DMS79 (cell line): ENCODE results near the gene CDK5.
"Not testable (repeated sequence)": the region's sequence is repeated elsewhere in the genome, so short reads cannot be mapped to it uniquely, and the experiment has no call there.

Experiments used
- DNase-seq: peaks from one replicate; lab custom pipeline; 2025; lab: John Stamatoyannopoulos, UW

The CDK5 gene

DNA sequence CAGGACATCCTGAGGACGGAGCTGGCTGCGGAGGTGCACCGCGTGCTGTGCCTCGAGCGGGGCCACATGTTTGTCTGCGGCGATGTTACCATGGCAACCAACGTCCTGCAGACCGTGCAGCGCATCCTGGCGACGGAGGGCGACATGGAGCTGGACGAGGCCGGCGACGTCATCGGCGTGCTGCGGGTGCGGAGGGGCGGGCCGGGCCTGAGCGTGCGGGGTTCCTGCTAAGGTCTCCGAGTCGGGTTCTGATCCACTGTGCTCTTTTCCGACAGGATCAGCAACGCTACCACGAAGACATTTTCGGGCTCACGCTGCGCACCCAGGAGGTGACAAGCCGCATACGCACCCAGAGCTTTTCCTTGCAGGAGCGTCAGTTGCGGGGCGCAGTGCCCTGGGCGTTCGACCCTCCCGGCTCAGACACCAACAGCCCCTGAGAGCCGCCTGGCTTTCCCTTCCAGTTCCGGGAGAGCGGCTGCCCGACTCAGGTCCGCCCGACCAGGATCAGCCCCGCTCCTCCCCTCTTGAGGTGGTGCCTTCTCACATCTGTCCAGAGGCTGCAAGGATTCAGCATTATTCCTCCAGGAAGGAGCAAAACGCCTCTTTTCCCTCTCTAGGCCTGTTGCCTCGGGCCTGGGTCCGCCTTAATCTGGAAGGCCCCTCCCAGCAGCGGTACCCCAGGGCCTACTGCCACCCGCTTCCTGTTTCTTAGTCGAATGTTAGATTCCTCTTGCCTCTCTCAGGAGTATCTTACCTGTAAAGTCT lies 43.8 kb downstream of the CDK5 start:
- DNase-seq = no peak

DNA sequence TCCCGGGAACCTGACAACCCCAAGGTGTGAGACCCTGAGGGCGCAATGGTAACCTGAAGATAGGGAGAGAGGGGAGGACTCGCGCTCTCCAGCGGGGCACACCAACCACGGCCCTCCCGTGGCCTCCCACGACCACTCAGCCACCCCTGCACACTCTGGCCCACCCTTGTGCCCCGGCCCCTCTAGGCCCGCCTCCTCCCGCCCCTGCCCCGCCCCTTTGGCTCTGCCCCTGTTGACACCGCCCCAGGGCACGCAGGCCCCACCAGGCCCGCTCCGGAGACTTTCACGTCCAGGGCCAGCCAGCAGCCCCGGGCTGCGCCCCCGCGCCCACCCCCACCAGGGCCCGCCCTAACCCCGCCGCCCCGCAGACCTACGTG lies 44.4 kb downstream of the CDK5 start:
- DNase-seq = no peak

- no peak for DNase-seq
Observed at GRCh38 chr7:151012911-151013347, 44.8 kb downstream of the CDK5 start.

GRCh38 chr7:151012031-151012692 lies 45.5 kb downstream of the CDK5 start:
- no peak for DNase-seq

- not testable (repeated sequence) for DNase-seq
Observed at GRCh38 chr7:151011616-151012015, 46.1 kb downstream of the CDK5 start.

- no peak for DNase-seq
Observed at GRCh38 chr7:151011097-151011409, 46.6 kb downstream of the CDK5 start.

DNA sequence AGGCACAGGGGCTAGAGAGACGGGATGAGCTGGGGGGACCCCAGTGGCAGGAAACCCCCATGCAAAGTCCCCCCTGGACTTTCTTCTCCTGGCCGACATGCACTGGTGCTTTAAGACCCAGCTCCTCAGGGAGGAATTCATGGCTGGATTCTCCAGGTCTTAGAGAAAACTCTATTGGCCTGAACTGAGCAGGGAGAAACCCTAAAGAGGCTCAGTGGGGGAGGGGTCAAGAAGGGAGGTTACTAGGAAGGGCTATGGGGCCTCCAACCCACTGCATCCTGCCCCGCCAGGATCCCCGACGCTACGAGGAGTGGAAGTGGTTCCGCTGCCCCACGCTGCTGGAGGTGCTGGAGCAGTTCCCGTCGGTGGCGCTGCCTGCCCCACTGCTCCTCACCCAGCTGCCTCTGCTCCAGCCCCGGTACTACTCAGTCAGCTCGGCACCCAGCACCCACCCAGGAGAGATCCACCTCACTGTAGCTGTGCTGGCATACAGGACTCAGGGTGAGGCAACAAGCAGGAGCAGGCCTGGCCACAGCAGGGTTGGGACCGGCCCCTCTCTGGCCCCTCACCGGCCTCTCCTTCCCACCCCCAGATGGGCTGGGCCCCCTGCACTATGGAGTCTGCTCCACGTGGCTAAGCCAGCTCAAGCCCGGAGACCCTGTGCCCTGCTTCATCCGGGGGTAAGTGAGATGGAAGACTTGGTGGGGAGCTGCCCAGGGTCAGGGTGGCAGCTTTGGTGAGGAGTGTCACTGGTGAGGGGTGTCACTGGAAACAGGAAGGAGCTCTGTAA lies 47.2 kb downstream of the CDK5 start:
- DNase-seq = no peak

GRCh38 chr7:151010037-151010306 lies 47.7 kb downstream of the CDK5 start:
- no peak for DNase-seq

- no peak for DNase-seq
Observed at GRCh38 chr7:151009327-151010036, 48.2 kb downstream of the CDK5 start.

DNA sequence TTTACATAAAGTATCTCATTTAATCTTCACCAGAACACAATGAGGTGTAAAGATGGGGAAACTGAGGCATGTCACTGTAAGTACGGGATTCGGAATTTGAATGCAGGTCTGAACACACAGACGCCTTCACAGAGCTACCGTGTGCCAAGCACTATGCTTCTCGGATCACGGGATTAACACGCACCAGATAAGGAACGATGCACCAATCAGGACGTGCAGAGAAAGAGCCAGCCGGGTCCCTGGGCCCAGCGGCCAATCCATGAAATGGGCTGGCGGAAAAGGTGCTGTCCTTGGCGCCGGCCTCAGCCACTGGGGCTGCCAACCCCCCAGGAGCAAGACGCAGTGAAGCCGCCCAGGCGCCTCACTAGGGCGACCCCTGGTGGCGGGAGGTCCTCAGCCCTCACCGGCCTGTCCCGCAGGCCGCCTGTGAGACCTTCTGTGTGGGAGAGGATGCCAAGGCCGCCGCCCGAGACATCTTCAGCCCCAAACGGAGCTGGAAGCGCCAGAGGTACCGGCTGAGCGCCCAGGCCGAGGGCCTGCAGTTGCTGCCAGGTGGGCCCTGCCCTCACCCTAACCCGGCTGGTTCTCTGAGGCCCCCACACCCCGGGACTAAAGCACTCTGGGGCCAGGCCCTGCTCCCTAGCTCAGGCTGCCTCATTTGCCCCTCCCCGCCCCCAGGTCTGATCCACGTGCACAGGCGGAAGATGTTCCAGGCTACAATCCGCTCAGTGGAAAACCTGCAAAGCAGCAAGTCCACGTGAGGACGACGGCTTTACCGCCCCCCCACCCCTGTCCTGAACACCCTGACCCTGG lies 49.0 kb downstream of the CDK5 start:
- no peak for DNase-seq

GRCh38 chr7:151008143-151008510 lies 49.6 kb downstream of the CDK5 start:
- no peak for DNase-seq

DNA sequence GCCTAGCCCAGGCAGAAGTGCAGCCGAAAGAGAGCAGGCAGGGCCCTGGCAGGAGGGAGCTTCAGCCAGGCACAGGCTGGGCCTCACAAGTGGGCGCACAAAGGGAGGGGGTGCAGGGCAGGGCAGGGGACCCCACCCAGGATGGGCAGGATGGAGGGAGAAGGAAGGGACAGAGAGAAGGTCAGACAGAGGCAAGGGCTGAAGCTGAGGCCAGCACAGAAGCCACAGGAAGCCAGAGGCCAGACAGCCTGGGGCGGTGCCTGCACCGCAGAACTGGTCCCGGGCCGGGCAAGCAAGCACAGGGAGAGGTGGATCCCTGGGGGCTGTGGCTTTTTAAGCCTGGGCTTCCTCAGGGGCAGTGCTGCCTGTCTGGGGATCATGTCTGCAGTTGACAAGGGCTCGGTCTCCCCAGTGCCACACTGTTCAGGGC lies 50.2 kb downstream of the CDK5 start:
- DNase-seq = no peak

- no peak for DNase-seq
Observed at GRCh38 chr7:151006590-151007300, 51.0 kb downstream of the CDK5 start.

- no peak for DNase-seq
Observed at GRCh38 chr7:151005566-151005965, 52.1 kb downstream of the CDK5 start.
